GM13977 (cell line): ENCODE results near the gene GRK5.

ENCODE experiments used
- DNase-seq: peaks from one replicate; pipeline ENCODE4 v3.0.0; 2012; ENCODE audit warnings: low spot score
- in situ Hi-C: fragments of 300-500 bp; cut with MboI; formaldehyde crosslinking; loops from one replicate; pipeline ENCODE4 v1.12.0; 2022; ENCODE audit warnings: low sequenced_read_pairs, low pct_unique_long_range_greater_than_20kb, mixed read lengths, inconsistent platforms; ENCODE audit not compliant: unreplicated experiment
- TF ChIP-seq, protein P1 (sequence below): IDR thresholded peaks from 2 replicates; pipeline ENCODE4 v1.5.1; 2012; ENCODE audit warnings: mild to moderate bottlenecking, control low read depth; ENCODE audit not compliant: insufficient read depth; ENCODE audit errors: extremely low read depth, missing control alignments

The GRK5 gene

DNA sequence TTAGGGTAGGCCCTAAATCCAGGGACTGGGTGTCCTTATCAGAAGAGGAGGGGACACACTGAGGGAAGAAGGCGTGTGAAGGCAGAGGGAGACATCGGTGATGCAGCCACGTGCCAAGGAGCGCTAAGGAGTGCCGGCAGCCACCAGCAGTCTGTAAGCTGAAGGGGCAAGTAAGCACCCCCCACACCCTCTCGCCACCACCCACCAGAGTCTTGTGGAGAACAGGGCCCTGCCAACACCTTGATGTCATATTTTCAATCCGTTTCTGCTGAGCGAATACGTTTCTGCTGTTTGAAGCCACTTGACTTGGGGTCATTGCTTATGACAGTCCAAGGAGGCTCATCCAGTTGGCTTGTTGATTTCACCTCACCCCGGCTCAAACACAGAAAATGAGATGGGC, 297.3 kb downstream of the GRK5 start:
- in situ Hi-C loops: no loop called here
- TF ChIP-seq, protein P1, sequence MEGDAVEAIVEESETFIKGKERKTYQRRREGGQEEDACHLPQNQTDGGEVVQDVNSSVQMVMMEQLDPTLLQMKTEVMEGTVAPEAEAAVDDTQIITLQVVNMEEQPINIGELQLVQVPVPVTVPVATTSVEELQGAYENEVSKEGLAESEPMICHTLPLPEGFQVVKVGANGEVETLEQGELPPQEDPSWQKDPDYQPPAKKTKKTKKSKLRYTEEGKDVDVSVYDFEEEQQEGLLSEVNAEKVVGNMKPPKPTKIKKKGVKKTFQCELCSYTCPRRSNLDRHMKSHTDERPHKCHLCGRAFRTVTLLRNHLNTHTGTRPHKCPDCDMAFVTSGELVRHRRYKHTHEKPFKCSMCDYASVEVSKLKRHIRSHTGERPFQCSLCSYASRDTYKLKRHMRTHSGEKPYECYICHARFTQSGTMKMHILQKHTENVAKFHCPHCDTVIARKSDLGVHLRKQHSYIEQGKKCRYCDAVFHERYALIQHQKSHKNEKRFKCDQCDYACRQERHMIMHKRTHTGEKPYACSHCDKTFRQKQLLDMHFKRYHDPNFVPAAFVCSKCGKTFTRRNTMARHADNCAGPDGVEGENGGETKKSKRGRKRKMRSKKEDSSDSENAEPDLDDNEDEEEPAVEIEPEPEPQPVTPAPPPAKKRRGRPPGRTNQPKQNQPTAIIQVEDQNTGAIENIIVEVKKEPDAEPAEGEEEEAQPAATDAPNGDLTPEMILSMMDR: no peak
- DNase-seq: no peak

DNA sequence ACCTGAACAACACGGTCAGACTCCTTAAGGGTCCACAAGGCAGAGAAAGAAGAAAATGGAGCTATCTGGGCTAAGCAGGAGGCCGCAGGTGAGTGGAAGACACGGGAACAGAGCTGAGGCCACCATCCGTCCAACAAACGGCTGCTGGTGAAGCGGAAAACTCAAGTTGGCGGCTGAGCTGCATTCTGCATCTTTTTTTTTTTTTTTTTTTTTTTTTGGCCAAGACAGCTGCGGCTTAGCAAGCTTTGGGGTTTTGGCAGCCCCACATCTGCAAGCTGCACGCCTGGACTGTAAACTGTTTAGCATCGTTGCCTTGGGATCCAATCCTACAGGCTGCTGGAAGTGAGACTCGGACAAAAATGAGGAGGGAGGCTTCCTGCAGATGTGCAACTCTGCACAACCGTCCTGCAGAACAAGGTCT, 297.8 kb downstream of the GRK5 start:
- in situ Hi-C loops: no loop called here
- DNase-seq: no peak
- TF ChIP-seq, protein P1: no peak
